ENCODE results near the gene MAP2K6.

The MAP2K6 gene

DNA sequence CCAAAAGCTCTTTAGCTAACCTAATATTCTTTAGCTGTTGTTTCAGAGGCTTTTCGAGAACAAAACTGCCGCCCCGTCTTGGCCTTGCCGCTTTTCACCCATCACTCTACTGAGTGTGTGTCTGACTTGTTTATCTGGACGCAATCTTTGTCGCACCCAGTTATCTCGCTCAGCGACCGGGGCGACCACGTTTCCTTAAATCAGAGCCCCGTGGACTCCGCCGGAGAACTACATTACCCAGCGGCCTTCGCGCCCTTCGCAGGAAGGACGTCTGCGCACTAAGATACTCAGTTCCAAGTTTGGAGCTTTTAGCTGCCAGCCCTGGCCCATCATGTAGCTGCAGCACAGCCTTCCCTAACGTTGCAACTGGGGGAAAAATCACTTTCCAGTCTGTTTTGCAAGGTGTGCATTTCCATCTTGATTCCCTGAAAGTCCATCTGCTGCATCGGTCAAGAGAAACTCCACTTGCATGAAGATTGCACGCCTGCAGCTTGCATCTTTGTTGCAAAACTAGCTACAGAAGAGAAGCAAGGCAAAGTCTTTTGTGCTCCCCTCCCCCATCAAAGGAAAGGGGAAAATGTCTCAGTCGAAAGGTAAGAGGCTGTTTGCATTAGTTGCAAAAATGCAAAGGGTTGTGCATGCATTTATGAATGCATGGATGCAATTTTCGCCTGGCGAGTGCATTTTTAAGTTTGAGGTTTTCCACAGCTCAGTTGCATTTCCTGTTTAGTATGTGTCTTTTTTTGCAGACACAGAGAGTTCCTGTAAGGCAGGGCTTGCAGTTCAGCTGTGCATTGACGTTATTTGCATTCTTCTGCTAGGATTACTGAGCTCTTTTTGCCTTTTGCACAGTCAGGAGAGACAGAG is at the start of gene MAP2K6:
TSS of gene MAP2K6 (plus strand) at position 290 of the 867 bp plus-strand sequence. CDS start at position 578, 288 bp downstream.
- DNase-seq (ENCODE audit: low read depth in 3 of 3), result peak; percentile 53 to 75 (median 70)

DNA sequence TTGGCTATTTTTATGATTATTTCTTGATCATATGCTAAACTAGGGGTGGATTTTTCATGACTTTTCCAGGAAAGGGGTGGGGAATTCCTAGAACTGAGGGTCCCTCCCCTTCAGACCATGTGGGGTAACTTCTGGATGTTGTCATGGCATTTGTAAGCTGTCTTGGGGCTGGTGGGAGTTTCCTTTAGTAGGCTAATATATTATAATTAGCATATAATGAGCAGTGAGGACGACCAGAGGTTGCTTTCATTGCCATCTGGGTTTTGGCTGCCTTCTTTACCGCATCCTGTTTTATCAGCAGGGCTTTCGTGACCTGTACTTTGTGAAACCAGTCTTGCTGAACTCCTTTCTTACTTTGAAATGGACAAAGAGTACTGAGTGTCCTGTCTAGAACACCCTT is 47.2 kb upstream of the MAP2K6 start:
- DNase-seq (ENCODE audit: low read depth in 3 of 3), result no peak

DNA sequence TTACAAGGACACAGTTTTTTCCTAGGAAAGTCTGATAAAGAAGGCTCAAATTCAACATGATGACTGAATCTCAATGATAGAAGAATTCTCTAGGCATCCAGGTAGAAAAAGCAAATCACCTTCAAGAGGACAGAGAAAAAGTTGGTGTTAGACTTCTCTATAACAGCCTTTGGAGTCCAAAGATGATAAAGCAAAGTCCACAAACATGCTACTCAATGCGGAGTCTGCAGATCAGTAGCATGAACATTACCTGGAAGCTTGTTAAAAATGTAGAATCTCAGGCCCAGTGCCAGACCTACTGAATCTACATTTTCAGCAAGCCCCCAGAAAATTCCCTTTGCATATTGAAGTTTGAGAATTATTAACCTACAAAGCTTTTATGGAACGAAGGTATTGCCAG is 41.4 kb upstream of the MAP2K6 start:
- no peak for DNase-seq (ENCODE audit: low read depth in 3 of 3)

DNA sequence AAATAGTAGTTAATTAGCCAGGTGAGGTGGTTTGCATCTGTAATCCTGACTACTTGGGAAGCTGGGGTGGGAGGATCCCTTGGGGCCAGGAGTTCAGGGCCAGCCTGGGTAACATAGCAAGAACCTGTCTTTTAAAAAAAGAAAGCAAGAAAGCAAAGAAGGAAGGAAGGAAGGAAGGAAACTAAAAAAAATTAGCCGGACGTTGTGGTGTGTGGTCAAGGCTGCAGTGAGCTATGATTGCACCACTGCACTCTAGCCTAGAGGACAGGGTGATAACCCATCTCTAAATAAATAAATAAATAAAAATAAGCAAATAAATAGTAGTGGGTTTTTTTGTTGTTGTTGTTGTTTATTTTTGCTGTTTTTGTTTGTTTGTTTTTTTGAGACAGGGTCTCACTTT is 39.3 kb upstream of the MAP2K6 start:
- no peak for DNase-seq (ENCODE audit: low read depth in 3 of 3)

DNA sequence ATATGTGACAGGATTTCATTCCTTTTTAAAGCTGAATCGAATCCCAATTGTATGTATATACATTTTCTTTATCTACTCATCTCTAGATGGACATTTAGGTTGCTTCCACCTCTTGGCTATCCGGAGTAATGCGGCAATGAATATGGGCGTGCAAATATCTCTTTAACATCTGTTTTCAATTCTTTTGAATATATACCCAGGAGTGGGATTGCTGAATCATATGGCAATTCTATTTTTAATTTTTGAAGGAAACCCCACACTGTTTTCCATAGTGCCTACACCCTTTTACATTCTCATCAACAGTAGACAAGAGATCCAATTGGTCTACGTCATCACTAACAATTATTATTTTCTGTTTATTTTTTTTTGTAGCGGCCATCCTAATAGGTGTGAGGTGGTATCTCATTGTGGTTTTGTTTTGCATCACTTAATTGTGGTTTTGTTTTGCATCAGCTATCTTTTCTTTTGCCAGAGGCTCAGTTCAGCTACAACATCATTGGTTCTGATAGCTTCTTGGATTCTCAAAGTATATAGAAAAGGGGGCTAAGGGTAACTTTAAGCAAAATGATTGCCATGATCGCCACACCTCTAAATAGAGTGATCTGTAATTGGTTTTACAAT is 25.6 kb upstream of the MAP2K6 start:
- DNase-seq (ENCODE audit: low read depth in 3 of 3), result no peak

DNA sequence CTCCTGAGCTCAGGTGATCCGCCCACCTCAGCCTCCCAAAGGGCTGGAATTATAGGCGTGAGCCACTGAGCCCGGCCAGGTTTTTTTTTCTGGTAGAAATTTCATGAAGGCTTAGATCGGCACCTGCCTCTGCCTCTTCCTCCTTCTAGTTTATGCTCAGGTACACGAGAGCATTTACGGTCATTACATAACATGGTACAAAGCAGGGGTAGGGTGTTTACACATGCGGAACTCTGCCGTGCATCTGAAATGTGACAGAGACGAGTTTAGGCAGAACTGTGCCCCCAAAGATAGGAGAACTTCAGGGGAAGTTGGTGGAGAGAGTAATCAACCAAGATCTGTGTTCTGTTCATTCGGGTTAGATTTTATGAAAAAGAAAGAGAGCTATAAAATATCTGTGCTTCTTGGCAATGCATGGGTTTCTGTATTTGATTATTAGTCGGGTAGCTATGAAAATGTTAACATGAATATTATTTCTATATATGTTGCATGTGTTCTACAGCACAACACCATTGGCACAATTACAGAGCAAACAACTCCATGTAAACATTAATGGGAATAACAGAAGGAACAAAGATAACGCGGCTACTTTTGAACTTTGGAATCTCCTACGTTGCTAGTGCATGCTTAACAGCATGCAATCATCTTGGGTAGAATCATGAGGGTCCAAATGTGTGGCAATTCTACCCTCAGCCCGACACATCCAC is 23.5 kb upstream of the MAP2K6 start:
- no peak for DNase-seq (ENCODE audit: low read depth in 3 of 3)

DNA sequence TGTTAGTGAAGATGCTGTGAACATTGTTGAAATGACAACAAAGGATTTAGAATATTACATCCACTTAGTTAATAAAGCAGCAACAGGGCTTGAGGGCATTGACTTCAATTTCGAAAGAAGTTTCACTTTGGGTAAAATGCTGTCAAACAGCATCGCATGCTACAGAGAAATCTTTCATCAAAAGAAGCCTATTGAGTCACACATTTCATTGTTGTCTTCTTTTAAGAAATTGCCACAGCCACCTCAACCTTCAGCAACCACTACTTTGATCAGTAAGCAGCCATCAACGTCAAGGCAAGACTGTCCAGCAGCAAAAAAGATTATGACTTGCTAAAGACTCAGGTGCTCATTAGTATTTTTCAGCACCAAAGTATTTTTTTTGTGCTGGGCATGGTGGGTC is 13.2 kb upstream of the MAP2K6 start:
- DNase-seq (ENCODE audit: low read depth in 3 of 3), result no peak

DNA sequence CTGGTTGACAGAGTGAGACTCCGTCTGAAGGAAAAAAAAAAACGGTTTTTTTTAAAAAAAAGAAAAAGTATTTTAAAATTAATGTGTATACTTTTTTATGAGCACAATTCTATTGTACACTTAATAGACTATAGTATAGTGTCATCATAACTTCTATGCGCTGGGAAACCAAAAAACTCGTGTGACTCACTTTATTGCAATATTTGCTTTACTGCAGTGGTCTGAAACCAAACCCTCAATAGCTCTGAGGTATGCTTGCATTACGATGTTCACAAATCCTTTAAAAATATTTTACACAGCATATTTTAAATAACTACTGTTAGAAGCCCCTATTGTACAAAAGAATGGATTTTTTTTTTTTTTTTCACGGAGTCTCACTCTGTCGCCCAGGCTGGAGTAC is 12.4 kb upstream of the MAP2K6 start:
- no peak for DNase-seq (ENCODE audit: low read depth in 3 of 3)

DNA sequence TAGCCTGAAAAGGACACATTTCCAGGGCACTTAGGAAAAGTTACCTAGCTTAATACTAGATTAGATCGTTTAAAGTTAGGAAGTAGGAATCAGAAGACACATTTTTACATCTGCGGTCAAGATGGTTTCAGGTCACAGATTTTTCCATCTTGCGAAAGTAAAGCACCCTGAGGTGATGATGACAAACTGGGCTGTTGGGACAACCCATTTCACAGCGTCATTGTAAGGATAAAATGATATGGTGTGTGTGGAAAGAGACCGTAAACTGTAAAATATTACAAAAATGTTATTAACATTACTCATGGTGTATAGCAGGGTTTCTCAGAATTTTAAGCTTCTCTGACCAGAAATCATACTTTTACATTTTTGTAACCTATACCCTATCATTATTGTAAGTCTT is 10.1 kb upstream of the MAP2K6 start:
- DNase-seq (ENCODE audit: low read depth in 3 of 3), result no peak

DNA sequence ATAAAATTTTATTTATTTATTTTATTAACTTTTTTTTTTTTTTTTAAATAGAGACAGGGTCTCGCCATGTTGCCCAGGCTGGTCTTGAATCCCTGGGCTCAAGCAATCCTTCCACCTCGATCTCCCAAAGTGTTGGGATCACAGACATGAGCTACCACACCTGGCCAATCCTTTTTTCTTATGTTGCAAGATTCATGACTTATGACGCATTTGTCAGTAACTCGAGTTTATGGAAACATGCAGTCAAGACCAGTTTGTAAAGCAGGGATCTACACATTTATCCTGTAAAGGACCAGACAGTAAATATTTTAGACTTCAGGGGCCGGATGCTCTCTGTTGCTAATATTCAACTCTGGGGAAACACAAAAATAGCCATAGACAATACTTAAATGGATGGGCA is 9.4 kb upstream of the MAP2K6 start:
- DNase-seq (ENCODE audit: low read depth in 3 of 3), result no peak

DNA sequence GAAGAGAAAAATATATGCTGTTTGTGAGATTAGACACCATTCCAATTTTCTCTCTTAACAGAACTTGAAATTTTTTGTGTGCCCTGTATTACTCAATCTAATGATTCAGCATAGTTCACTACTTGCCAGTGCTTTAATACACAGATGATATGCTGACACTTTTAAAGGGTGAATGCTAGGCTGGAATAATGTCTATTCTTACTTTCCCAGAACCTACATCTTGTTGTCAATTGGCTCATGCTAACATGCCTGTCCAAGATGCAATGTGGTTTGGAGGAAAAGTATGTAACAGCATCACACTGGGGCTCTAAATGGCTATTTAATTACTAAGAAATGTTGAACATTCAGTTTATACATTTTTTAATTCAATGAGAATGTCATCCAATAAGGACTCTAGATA is 7.6 kb upstream of the MAP2K6 start:
- DNase-seq (ENCODE audit: low read depth in 3 of 3), result no peak

DNA sequence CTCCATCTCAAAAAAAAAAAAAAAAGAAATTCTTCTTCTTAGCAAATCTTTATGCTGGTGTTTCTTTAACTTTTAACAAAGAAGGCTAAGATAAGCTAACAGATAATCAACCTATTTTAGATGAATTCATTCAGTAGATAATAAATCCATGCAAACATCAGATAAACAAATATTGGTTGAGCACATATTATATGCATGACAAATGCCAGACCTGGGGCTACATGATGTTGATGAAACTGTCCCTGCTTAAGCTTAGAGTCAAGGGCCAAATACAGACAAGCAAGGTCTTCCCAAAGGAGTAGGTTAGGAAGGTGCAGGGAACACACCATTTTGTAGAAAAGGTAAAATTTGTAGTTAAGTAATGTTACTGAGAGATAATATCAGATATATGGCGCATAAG is 6.7 kb upstream of the MAP2K6 start:
- DNase-seq (ENCODE audit: low read depth in 3 of 3), result no peak

DNA sequence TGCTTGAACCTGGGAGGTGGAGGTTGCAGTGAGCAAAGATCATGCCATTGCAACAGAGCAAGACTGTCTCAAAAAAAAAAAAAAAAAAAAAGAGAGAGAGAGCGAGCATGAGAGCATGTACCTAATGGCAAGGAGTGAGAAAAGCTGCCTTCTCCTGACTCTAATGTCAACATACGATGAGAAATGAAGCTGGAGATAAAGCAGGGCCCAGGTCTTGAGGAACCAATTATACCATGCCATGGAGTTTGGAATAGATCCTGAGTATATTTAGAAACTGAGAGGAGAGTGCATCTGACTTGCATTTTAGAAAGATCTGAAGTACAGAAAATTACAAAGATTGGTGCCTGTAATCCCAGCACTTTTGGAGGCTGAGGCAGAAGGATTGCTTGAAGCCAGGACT is 3.8 kb upstream of the MAP2K6 start:
- DNase-seq (ENCODE audit: low read depth in 3 of 3), result no peak

DNA sequence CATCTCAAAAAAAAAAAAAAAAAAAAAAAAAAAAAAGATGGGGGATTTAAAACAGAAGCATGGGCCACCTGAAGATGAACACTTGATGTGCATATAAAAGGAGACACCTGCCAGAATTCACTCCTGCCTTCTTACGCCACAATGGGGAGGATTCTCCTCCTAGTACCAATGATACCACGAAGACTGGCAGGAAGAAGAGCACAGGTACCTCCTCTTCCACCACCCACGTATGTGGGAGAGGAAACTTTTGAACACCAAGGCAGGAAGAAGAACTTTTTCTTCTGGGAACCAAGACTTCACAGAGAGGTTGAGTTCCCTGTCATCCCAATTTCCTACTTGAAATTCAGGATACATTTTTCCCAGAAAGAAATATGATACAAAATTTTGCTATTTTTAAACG is 2.7 kb upstream of the MAP2K6 start:
- no peak for DNase-seq (ENCODE audit: low read depth in 3 of 3)

DNA sequence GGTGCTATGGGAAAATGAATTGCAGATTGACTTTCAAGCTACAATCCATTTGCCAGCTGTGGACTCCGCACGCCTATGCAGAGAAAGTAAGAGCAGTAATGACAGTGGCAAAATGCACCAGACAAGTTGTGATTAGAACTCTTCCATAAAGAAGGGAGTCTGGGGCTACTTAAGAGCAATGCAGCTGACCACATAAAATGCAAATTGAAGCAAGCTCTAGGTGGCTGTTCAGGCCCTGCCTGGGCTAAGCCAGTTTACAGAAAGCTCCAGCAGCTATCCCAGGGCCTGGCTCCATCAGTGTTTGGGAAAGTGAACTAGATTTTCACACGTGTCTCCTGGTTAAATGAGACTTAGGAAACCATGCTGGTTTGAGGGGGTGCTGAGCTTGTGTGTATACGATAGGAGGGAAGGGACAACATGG is 2.2 kb upstream of the MAP2K6 start:
- no peak for DNase-seq (ENCODE audit: low read depth in 3 of 3)

DNA sequence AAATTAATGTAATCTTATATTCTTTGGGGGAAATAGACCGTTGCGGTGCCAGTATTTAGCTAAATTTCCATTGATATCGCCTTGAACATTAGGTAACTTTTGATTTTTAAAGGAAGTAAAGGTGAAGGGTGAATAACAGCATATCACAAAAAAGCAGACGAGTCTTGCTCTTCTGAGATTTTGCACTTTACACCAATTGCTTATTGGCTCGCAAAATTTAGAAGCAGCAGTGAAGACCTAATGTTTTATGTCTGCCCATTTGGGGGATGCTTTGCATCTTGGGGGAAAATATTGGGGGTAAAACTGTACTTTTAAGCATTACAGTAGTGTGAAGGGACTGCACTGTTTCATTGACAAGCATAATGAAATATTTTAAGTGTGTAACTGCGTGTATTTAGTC is 934 bp downstream of the MAP2K6 start:
- DNase-seq (ENCODE audit: low read depth in 3 of 3), result no peak

DNA sequence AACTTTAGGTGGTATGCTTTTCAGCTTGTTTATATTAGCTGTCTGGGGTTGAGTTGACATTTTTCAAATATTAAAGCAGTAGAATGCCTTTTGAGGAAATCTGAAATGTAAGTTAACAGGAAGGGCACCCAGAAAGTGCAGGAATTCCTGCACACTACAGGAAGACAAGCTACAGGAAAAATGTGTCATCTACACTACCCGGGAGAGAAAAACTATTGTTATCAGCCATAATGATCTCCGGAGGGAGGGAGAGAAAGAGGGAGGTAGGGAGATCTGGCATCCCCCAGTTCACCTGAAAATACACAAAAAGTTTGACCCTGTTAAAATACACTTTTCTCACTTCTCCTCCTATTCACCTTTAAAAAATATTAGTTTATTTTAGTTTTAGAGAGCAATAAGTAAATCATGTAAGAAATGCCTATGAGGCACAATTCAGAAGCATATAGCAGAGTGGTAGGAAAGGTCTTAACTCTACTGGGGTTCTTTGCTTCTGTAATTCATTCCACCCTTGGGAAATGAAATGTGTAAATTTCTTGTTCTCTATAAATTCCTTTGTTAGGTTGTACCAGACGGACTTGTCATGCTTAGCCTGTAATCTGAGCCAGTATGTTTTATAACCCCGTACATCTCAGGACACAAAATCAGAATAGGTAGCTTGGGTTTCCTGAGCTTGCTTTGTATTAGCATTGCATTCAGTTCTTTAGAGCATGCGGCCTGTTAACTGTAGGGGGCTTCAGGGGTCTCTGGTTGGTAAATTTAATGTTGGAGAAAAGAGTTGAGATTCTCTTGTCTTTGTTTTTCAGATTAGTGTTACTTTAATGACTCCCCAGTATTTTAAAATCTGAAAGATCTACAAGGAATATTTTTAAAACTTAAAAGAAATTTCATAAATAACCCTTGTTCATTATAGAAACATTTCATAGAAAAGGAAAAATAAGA is 3.3 kb downstream of the MAP2K6 start:
- no peak for DNase-seq (ENCODE audit: low read depth in 3 of 3)

DNA sequence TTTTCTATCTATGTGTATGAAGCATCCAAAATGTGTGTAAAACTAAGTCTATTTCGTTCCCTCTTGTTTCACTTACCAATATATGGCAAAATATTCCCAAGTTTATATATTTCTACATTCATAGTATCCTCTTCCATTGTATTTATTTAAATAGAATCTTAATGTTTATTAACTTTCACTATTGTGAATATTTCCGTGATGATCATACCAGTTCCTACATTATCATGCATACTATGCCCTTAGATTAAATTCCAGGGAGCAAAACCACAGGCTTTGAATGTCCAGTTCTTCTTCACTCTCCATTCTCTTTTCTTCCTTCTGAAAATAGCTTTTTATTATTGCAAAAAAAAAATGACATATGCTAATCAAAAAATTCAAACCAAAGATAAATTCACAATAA is 4.0 kb downstream of the MAP2K6 start:
- DNase-seq (ENCODE audit: low read depth in 3 of 3), result no peak

DNA sequence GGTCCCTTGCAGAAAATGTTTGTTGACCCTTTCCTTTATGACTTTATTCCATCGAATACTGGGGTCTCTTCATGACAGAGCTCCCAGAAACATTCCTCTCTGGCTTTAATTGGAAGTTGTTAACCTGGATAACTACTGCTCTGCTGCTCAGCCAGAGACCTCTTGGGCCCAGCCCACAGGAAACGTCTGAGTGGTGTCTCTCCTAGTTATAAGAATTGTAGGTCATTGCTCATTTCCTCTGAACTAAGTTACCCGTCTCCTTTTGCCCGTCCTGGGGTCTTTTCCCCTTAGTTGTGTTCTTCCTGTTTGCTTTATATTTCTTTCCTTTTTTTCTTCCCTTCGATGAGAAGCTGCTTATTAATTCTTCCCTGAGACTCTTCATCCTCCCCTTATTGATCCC is 9.0 kb downstream of the MAP2K6 start:
- DNase-seq (ENCODE audit: low read depth in 3 of 3), result no peak

DNA sequence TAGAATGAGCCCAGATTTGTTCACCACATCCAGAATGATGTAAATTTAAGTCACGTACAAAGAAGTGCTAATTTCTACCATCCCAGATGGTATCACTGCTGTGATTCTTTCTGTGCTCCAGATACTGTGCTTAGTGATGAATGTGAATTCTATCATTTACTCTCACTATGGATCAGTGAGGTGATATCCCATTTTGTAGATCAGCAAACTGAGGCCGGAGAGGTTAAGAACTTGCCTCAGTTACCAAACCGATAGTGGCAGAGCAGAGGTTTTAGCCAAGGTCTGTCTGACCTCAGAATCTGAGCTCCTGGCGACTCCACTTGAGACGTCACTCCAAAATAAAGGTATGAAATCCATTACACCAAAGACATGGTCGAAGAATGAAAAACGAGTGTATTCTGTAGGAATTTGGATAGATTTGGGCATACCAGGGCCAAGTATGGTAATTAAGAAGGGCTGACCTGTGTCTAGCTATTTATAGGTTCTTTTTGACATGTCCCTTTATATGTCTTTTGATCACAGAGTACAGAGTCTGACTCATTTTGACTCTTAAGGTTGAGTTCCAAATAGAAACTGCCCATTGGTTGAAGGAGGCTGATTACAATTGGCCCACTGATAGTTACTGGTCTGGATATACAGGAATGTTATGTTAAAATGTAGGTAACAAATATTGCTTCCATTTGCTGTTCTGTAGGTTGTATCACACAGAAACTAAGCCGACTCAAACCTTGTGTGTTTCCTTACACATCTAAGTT is 10.0 kb downstream of the MAP2K6 start:
- no peak for DNase-seq (ENCODE audit: low read depth in 3 of 3)

DNA sequence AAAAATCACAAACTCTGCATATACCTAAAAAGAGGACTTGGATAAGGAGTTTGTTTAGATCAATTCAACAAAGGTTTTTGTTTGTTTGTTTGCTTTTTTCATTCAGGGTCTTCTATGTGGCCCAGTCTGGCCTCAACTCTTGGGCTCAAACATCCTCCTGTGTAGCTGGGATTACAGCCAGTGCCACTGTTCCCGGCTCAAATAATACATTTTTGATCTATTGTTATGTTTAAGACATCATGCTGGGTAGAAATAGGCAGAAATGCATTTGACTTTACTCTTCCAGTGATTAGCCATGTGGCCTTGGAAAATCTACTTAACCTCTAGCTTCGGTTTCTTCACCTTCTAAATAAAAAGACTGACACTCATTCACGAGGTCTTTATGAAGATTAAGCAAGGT is 11.5 kb downstream of the MAP2K6 start:
- no peak for DNase-seq (ENCODE audit: low read depth in 3 of 3)
